Muscle of back (tissue), 13 donors: Measurements from ENCODE around the gene FRS2. TPM values are rescaled to one million over a fixed set of nuclear protein-coding genes. Genes with fewer than 3 reads are reported as not detected.
"Not testable (repeated sequence)": the region's sequence is repeated elsewhere in the genome, so short reads cannot be mapped to it uniquely, and the experiment has no call there.

ENCODE experiments used
- DNase-seq, 3 donors: peaks; one replicate each; pipeline versions ENCODE4 v3.0.0 to v3.0.0-alpha.2; 2013
- long read RNA-seq, 9 donors: transcript quantifications; one replicate each; lab custom pipeline, GENCODE V29; 2026
- polyA plus RNA-seq, 10 donors: library from polyadenylated mRNA; unstranded; fragments of 120-200 nt; gene quantifications; one replicate each; pipeline ENCODE4 v1.2.1, GENCODE V29; 2013; ENCODE audit not compliant: insufficient read length in 10 of 10

FRS2 gene
- polyA plus RNA-seq, result 10 to 100 TPM; 18.9 to 26.3 (median 22.5) TPM
- long read RNA-seq, donor 1, result 0 reads
- long read RNA-seq, donor 2, partial matches to known transcripts, result 0 of 3 reads
- long read RNA-seq, donor 2, other reads (novel, unspliced or antisense), result 0 of 3 reads
- long read RNA-seq, donor 3, result 0 reads
- long read RNA-seq, donor 4, result 0 reads
- long read RNA-seq, donor 5, partial matches to known transcripts, result 0 of 4 reads
- long read RNA-seq, donor 5, other reads (novel, unspliced or antisense), result 0 of 4 reads
- long read RNA-seq, donor 6, partial matches to known transcripts, result 0 of 3 reads
- long read RNA-seq, donor 6, other reads (novel, unspliced or antisense), result 0 of 3 reads
- long read RNA-seq, donor 7, partial matches to known transcripts, result 0 of 4 reads
- long read RNA-seq, donor 7, other reads (novel, unspliced or antisense), result 0 of 4 reads
- long read RNA-seq, donor 8, partial matches to known transcripts, result 0 of 1 reads
- long read RNA-seq, donor 8, other reads (novel, unspliced or antisense), result 0 of 1 reads
- long read RNA-seq, donor 9, partial matches to known transcripts, result 0 of 1 reads
- long read RNA-seq, donor 9, other reads (novel, unspliced or antisense), result 0 of 1 reads

GRCh38 chr12:69470189-69471075, at the start of gene FRS2:
Gene FRS2 (plus strand): TSS chr12:69470388. CDS start chr12:69569031, 98,643 bp downstream.
- DNase-seq, result peak; percentile 92 to 96 (median 94)

- DNase-seq, result no peak
Observed at GRCh38 chr12:69421548-69421947, 48.6 kb upstream of the FRS2 start.

GRCh38 chr12:69423037-69423905, 46.9 kb upstream of the FRS2 start:
- no peak for DNase-seq

- no peak for DNase-seq
Observed at GRCh38 chr12:69425417-69425816, 44.8 kb upstream of the FRS2 start.

DNA sequence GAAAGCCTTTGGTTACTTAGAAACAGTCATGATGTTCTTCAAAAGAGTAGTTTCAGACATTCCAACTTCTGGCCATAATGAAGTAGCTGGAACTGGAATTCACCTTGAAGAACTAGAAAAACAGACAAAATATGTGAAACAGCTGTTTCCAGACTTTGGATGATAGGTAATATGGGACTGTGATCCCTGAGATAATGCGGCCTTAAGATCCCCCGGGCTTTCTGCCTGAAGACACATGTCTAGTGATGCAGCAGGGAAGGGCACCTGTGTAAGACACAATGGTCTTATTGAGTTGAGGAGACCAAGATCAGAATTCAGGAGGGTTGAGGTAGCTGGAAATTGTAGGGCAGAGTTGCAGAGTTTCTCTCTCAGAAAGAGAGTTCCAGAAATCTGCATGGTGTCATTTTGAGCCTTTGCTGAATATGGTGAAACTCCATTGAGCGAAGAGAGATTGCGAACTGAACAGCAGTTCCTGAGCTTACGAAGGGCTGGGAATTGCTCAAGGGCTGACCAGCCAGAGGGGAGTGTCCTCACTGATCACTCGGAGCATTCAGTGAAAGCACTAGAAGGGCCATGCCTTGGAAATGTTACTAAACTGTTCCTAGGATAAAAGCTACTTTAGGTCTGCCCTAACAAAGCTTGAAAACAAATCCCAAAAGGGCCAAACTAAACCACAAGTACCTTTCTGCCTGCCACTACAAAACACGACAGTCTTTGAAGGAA, 41.7 kb upstream of the FRS2 start:
- no peak for DNase-seq

DNA sequence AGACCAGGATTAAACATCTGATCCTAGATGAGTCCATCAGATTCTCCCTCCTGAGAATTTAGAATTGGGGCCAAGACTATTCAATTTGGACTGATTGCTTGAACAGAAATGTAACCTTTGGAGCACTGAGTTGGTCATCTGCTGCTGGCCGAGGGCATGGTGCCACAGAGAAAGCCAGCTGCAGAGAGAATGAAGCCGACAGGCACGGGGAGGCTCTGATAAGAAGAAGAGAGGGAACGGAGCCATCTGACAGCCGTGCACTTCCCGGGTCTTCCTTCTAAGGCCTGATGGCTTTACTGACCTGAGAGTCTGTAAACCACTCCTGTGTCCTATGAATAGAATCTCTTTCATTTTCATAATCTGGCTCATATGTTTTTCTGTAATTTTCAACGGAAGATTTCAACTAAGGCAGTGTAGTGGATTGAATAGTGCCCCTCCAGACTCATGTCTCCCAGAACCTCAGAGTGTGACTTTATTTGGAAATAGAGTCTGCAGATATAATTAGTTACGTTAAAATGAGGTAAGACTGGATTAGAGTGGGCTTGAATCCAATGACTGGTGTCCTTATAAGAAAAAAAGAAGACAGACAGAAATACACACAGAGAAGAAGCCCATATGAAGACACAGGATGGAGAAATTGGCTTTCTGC, 39.1 kb upstream of the FRS2 start:
- no peak for DNase-seq

DNA sequence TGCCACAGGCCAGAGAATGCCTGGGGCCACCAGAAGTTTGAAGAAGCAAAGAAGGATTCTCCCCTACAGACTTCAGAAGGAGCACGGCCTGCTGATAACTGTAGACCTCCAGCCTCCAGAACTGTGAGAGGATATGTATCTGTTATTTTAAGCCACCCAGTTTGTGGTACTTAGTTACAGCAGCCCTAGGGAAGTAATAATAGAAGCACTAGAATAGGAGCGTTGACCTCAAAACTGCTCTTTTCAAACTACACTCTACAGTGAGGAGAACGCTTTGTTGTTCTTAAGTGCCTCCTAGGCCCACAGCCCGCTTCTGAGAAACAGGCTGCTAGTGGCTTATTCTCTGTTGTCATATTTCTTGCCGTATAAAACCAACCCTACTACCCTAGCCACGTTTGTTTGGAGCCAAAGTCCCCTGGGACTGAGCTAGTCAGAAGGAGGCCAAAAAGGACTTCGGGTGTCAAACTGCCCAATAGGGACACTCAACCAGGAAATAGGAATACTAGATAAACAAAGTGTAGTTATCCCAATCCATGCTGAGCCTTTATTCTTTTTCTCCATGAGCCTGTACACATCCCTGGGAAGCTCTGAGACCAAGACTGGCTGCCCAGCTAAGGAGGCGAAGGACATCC, 38.5 kb upstream of the FRS2 start:
- no peak for DNase-seq

GRCh38 chr12:69433653-69434052, 36.5 kb upstream of the FRS2 start:
- DNase-seq, result no peak

- no peak for DNase-seq
Observed at GRCh38 chr12:69435644-69436043, 34.5 kb upstream of the FRS2 start.

DNA sequence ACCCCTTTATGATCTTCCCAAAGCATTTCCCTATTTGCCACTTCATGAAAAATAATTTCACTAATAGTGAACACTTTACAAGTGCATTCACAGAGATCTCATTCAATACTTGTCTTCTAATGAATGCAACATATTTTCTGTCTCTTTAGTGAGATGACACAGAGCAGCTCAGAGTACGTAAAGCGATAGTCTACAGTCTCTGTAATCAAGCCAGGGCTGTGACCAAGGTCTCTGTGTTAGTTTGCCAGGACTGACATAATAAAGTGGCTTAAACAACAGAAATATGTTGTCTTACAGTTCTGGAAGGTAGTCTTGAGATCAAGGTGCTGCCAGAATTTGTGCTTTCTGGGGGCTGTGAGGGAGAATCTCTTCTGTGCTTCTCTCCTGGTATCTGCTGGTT, 33.1 kb upstream of the FRS2 start:
- DNase-seq, result no peak

DNA sequence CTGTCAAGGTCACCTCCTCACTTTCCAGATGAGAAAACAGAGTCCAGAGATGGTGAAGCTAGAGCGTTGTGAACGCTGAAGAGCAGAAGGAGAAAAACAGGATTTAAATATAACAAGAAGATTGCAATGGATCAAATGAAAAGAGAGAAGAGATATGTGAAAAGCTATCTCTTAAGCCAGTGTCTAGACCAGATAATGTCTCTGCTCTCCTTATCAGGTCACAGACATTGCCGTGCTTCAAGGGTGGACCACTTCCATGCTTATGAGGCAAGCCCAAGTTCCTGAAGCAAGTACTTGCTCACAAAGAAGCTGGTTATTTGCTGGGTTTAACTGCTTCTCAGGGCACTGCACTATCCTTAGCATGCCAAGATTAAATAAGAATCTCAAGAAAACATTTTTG, 31.6 kb upstream of the FRS2 start:
- no peak for DNase-seq

- no peak for DNase-seq
Observed at GRCh38 chr12:69440016-69440415, 30.2 kb upstream of the FRS2 start.

- no peak for DNase-seq
Observed at GRCh38 chr12:69440886-69441285, 29.3 kb upstream of the FRS2 start.

DNA sequence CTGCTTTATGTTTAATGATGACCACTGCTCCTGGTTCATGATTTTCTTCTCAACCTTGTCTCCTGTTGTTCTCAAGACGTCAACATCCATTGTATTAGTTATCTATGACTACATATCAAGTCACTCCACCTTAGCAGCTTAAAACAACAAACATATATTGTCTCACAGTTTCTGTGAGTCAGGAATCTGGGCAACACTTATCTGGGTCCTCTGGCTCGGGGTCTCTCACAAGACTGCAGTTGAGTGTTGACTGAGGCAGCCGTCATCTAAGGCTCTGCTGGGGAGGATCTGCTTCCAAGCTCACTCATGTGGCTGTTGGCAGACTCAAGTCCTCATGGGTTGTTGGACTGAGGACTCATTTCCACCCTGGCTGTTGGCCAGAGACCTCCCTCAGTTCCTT, 27.3 kb upstream of the FRS2 start:
- no peak for DNase-seq

GRCh38 chr12:69443916-69444315, 26.3 kb upstream of the FRS2 start:
- DNase-seq, result no peak

DNA sequence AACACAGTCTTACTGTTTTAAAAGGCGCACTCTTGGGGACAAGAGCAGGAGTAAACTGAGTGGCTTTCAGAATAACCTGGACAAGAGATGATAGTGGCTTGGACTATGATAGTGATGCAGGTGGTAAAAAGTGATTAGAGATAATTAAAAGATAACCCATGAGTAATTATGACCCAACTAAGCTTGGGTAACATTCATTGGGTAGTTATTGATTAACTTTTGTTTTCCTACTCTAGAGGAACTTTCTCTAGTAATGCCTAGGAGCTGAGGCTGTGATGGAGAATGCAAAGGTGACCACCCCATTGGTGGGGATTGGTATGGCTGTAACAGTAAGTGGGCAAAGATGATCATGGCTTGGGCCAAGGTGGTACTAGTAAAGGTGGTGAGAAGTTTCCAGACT, 22.3 kb upstream of the FRS2 start:
- DNase-seq, result no peak

GRCh38 chr12:69452598-69453132, 17.5 kb upstream of the FRS2 start:
- not testable (repeated sequence) for DNase-seq

- DNase-seq, result no peak
Observed at GRCh38 chr12:69456239-69456638, 13.9 kb upstream of the FRS2 start.

DNA sequence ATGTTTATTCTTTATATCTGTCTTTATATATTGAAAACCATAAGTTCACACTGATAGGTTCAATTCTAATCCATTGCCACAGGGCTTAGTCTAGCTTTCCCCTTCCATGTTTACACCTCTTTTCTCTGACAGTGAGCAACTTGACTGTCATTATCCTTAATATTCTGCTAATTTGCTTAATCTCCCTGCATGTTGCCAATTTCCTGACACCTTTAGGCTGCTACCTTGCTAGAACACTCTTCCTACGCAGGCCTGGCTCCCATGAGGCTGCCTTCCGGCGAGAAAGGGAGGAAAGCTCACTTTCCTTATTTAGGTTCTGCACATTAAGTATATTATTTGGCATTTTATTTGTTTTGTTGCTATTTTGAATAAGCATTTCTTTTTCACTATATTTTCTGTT, 12.8 kb upstream of the FRS2 start:
- DNase-seq, result no peak
